ENCODE measurements around the gene RAB3IL1.

RAB3IL1 gene

DNA sequence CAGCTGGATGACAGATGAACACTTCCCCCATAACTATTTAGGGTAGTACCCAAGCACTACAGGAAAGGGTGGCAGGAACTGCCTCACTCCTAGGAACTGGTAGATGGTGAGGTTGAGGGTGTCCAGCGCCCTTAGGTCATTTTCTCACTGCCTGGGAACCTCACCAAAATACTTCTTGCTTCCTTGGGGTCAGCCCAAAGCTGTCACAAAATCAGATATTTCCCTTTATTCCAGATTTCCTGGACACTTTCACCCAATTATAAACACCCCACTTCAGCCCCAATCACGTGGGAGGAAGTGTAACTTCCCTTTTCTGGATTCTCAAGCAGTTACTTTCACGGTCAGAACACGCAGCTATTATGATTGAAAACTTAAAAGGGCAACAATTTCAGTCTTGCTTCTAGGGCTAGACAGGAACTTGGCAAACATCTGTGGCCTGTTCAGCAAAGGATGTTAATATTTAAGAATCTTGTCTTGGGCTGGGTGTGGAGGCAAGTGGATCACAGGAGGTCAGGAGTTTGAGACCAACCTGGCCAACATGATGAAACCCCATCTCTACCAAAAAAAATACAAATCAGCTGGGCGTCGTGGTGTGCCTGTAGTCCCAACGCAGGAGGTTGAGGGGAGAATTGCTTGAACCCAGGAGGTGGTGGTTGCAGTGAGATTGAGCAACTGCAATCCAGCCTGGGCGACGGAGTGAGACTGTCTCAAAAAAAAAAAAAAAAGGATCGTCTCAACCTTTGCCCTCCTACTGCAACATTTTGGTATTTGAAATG is 46.1 kb upstream of the RAB3IL1 start:
- no peak overlapping the region for H2AFZ ChIP-seq (ENCODE audit: low read depth)
- no peak overlapping the region for H3K4me3 ChIP-seq (IDR thresholded peaks at IDR 0.05; ENCODE audit: insufficient read depth, low read depth, low read length)
- no peaks in the 10 kb centered on the region for H3K27me3 ChIP-seq (ENCODE audit: insufficient read depth, low read depth)
- H3K4me1 ChIP-seq (ENCODE audit: low read depth, poor library complexity, severe bottlenecking) = peaks cover 18% of the 10 kb centered on the region
- TF ChIP-seq, protein P1, sequence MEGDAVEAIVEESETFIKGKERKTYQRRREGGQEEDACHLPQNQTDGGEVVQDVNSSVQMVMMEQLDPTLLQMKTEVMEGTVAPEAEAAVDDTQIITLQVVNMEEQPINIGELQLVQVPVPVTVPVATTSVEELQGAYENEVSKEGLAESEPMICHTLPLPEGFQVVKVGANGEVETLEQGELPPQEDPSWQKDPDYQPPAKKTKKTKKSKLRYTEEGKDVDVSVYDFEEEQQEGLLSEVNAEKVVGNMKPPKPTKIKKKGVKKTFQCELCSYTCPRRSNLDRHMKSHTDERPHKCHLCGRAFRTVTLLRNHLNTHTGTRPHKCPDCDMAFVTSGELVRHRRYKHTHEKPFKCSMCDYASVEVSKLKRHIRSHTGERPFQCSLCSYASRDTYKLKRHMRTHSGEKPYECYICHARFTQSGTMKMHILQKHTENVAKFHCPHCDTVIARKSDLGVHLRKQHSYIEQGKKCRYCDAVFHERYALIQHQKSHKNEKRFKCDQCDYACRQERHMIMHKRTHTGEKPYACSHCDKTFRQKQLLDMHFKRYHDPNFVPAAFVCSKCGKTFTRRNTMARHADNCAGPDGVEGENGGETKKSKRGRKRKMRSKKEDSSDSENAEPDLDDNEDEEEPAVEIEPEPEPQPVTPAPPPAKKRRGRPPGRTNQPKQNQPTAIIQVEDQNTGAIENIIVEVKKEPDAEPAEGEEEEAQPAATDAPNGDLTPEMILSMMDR (conservative IDR thresholded peaks at IDR 0.05; ENCODE audit: low read depth, low read length) = no peak
- peaks cover 7% of the 10 kb centered on the region; the same call in 1 of the 2 replicates for H3K36me3 ChIP-seq (ENCODE audit: insufficient read depth)
- H3K9ac ChIP-seq = no peak overlapping the region
- no peak overlapping the region for H3K4me2 ChIP-seq
- H3K79me2 ChIP-seq (ENCODE audit: insufficient read depth, low read depth) = peaks cover 30% of the 10 kb centered on the region
- peaks cover 12% of the 10 kb centered on the region; the same call in 1 of the 2 replicates for H4K20me1 ChIP-seq (ENCODE audit: insufficient read depth)
- H3K27ac ChIP-seq = no peak overlapping the region

DNA sequence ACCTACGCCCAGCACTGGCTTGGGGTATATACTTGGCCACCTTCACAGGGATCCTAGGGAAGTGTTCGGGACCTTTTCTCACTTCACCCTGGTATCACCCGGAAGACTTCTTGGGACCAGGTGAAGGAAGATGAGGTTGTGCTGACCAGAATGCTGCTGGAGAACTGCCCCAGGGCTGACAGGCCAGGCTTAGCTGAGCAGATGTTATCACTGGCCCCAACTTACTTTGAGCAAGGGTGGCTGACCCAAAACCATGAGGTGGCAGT is 45.6 kb upstream of the RAB3IL1 start:
- Histone ChIP-seq H3K4me1 (ENCODE audit: low read depth, poor library complexity, severe bottlenecking) (peaks cover 14% of the 10 kb centered on the region), H3K27ac (no peak overlapping the region), H3K4me3 (IDR thresholded peaks at IDR 0.05; ENCODE audit: insufficient read depth, low read depth, low read length) (no peak overlapping the region), H3K9ac (no peak overlapping the region), H3K79me2 (ENCODE audit: insufficient read depth, low read depth) (peaks cover 27% of the 10 kb centered on the region), H3K36me3 (ENCODE audit: insufficient read depth) (peaks cover 7% of the 10 kb centered on the region; the same call in 1 of the 2 replicates), H2AFZ (ENCODE audit: low read depth) (no peak overlapping the region), H3K4me2 (no peak overlapping the region), H4K20me1 (ENCODE audit: insufficient read depth) (peaks cover 12% of the 10 kb centered on the region; the same call in 1 of the 2 replicates), H3K27me3 (ENCODE audit: insufficient read depth, low read depth) (no peaks in the 10 kb centered on the region)
- TF ChIP-seq, protein P1 (conservative IDR thresholded peaks at IDR 0.05; ENCODE audit: low read depth, low read length) = no peak

DNA sequence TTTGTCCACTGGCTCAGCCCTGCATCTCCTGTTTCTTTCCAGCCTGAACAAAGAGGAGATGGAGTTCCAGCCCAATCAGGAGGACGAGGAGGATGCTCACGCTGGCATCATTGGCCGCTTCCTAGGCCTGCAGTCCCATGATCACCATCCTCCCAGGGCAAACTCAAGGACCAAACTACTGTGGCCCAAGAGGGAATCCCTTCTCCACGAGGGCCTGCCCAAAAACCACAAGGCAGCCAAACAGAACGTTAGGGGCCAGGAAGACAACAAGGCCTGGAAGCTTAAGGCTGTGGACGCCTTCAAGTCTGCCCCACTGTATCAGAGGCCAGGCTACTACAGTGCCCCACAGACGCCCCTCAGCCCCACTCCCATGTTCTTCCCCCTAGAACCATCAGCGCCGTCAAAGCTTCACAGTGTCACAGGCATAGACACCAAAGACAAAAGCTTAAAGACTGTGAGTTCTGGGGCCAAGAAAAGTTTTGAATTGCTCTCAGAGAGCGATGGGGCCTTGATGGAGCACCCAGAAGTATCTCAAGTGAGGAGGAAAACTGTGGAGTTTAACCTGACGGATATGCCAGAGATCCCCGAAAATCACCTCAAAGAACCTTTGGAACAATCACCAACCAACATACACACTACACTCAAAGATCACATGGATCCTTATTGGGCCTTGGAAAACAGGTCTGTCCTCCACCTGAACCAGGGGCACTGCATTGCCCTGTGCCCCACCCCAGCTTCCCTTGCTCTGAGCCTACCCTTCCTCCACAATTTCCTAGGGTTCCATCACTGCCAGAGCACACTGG is 45.0 kb upstream of the RAB3IL1 start:
- Histone ChIP-seq H2AFZ (ENCODE audit: low read depth) (no peak overlapping the region), H3K79me2 (ENCODE audit: insufficient read depth, low read depth) (peaks cover 27% of the 10 kb centered on the region), H3K4me3 (IDR thresholded peaks at IDR 0.05; ENCODE audit: insufficient read depth, low read depth, low read length) (no peak overlapping the region), H3K27me3 (ENCODE audit: insufficient read depth, low read depth) (no peaks in the 10 kb centered on the region), H3K36me3 (ENCODE audit: insufficient read depth) (peaks cover 7% of the 10 kb centered on the region; the same call in 1 of the 2 replicates), H4K20me1 (ENCODE audit: insufficient read depth) (peaks cover 12% of the 10 kb centered on the region; the same call in 1 of the 2 replicates), H3K27ac (no peak overlapping the region), H3K4me1 (ENCODE audit: low read depth, poor library complexity, severe bottlenecking) (peaks cover 14% of the 10 kb centered on the region), H3K9ac (no peak overlapping the region), H3K4me2 (no peak overlapping the region)
- TF ChIP-seq, protein P1 (conservative IDR thresholded peaks at IDR 0.05; ENCODE audit: low read depth, low read length) = no peak

DNA sequence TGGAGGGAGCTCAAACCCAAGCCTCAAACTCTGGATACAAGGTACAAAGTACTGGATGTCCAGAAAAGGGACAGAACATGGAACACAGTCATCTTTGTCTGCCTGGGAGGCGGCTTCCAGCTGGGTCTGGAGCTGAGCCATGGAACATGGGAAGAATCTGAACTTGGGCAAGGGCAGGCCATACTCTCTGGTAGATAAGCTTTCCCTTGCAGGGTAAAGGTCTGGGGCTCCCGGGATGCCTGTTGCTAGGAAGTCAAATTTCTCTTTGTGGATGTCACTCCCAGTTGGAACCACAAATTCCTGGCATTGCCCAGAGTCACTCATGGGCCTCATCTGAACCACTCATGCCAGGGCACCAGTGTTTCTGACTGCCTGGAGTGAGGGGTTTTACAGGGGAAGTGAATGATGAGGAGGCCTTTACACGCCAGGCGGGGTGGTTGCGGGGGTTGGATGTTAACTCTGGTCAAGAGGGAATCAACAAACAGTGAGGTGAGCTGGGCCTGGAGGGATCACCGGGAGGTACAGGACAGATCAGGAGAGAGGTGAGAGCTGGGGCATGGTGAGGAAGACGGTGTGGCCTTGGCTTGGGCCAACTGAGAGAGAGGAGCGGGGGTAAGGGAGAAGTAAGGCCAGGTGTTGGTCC is 44.3 kb upstream of the RAB3IL1 start:
- no peak overlapping the region for H3K4me2 ChIP-seq
- no peak overlapping the region for H3K4me3 ChIP-seq (IDR thresholded peaks at IDR 0.05; ENCODE audit: insufficient read depth, low read depth, low read length)

More for the DNA sequence above, 44.3 kb upstream of the RAB3IL1 start:
- Histone ChIP-seq H4K20me1 (ENCODE audit: insufficient read depth) (peaks cover 9% of the 10 kb centered on the region; the same call in 1 of the 2 replicates), H3K27me3 (ENCODE audit: insufficient read depth, low read depth) (no peaks in the 10 kb centered on the region), H3K79me2 (ENCODE audit: insufficient read depth, low read depth) (peaks cover 20% of the 10 kb centered on the region), H2AFZ (ENCODE audit: low read depth) (no peak overlapping the region), H3K36me3 (ENCODE audit: insufficient read depth) (peaks cover 7% of the 10 kb centered on the region; the same call in 1 of the 2 replicates), H3K27ac (no peak overlapping the region), H3K9ac (no peak overlapping the region), H3K4me1 (ENCODE audit: low read depth, poor library complexity, severe bottlenecking) (peaks cover 14% of the 10 kb centered on the region)
- TF ChIP-seq, protein P1 (conservative IDR thresholded peaks at IDR 0.05; ENCODE audit: low read depth, low read length) = no peak

All from KMS-11 (cell line).